ENCODE data around the gene HLA-DRA.
"Not testable (repeated sequence)": the region's sequence is repeated elsewhere in the genome, so short reads cannot be mapped to it uniquely, and the experiment has no call there.

HLA-DRA gene

DNA sequence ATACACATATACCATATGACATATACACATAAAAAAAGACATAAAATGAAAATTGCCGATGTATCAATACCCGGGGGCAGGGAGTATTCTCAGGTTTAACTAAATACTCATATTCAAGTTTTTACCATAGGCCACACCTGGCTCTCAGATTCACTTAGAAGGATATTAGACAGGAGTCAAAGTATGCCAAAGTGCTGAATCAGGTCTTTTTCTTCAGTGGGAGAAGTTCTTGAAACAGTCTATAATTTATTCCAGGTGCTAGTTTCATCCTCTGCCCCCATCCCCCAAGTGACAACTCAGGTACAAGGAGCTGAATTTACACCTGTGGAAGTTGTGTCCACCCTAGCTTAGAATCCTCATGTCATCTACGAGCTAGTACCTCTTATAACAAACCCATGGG, 8.5 kb upstream of the HLA-DRA start:
- DNase-seq (ENCODE audit: low read depth), result no peak

GRCh38 chr6:32432050-32432450, 7.6 kb upstream of the HLA-DRA start:
- DNase-seq (ENCODE audit: low read depth), result peak; percentile 55

DNA sequence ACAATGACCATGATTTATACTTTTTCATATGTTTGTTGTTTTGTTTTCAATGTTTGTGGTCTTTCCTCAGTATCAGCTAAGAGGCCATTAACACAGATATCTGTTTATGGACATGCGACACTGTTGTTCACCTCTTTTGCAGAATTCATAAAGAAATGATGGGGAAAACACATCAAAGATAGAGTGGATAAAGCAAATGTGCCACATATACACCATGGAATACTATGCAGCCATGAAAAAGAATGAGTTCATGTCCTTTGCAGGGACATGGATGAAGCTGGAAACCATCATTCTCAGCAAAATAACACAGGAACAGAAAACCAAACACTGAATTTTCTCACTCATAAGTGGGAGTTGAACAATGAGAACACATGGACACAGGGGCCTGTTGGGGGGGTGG, 5.7 kb upstream of the HLA-DRA start:
- not testable (repeated sequence) for DNase-seq (ENCODE audit: low read depth)

GRCh38 chr6:32436186-32436585, 3.5 kb upstream of the HLA-DRA start:
- no peak for DNase-seq (ENCODE audit: low read depth)

GRCh38 chr6:32436995-32437836, 2.5 kb upstream of the HLA-DRA start:
- peak; percentile 10 for DNase-seq (ENCODE audit: low read depth)

GRCh38 chr6:32439139-32439538, 548 bp upstream of the HLA-DRA start:
- no peak for DNase-seq (ENCODE audit: low read depth)

DNA sequence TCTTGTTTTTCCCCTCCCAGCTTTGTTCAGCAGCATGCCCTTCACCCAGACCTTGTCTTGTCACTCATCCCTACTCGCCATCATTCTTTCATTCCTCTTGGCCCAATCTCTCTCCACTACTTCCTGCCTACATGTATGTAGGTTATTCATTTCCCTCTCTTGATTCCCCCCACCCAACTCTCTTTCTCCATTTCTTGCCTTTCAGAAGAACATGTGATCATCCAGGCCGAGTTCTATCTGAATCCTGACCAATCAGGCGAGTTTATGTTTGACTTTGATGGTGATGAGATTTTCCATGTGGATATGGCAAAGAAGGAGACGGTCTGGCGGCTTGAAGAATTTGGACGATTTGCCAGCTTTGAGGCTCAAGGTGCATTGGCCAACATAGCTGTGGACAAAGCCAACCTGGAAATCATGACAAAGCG, 2.6 kb downstream of the HLA-DRA start:
- DNase-seq (ENCODE audit: low read depth), result no peak

GRCh38 chr6:32442977-32443552, 3.4 kb downstream of the HLA-DRA start:
- DNase-seq (ENCODE audit: low read depth), result no peak

DNA sequence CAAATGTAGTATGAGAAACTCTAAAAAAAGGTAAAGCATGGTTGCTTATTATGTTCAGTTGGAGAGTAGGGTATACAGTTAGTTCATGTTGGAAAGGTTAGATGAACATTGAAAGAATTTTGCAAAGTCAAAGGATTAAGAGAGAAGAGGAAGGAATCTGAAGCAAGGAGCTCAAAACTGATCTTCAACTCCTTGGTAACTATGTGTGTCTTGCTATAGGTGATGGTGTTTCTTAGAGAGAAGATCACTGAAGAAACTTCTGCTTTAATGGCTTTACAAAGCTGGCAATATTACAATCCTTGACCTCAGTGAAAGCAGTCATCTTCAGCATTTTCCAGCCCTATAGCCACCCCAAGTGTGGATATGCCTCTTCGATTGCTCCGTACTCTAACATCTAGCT, 4.7 kb downstream of the HLA-DRA start:
- no peak for DNase-seq (ENCODE audit: low read depth)

DNA sequence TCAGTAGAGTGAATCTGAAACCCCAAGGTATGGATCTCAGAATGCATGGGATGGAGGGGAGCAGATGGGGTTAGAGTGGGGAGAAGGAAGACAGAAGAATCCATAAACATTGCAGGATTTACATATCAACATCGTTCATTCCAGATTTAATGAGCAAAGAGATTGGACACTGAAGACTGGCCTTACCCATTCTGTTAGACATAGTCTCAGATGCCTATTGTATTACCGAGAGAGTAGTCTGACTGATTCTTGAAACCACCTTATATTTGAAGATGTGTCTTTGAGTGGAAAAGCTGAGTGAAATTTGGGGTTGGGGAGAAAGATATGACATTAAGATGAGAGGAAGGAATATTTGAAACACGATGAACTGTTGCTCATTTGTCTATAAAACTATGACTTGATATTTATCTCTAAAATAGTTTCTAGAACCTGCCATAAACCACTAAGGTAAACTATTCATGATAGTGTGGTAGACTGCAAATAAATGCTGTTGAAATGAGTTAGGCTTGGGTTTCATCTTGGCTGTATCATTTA, 5.7 kb downstream of the HLA-DRA start:
- DNase-seq (ENCODE audit: low read depth), result no peak

- no peak for DNase-seq (ENCODE audit: low read depth)
Observed at GRCh38 chr6:32447932-32448331, 8.2 kb downstream of the HLA-DRA start.

GRCh38 chr6:32449088-32449736, 9.5 kb downstream of the HLA-DRA start:
- DNase-seq (ENCODE audit: low read depth), result no peak

GRCh38 chr6:32457054-32457453, 17.4 kb downstream of the HLA-DRA start:
- no peak for DNase-seq (ENCODE audit: low read depth)

GRCh38 chr6:32459781-32460424, 20.2 kb downstream of the HLA-DRA start:
- DNase-seq (ENCODE audit: low read depth), result no peak

GRCh38 chr6:32460528-32460927, 20.8 kb downstream of the HLA-DRA start:
- DNase-seq (ENCODE audit: low read depth), result no peak

DNA sequence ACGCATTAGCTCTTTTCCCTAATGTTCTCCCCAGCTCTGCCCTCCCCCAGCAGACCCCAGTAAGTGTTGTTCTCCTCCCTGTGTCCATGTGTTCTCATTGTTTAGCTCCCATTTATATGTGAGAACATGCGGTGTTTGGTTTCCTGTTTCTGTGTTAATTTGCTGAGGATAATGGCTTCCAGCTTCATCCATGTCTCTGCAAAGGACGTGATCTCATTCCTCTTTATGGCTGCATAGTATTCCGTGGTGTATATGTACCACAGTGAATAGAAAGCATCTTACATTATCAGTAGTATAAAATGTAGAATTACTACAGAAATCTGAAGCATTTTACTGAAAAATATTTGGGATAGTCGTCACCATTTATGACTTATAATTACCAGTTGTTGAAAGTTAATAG, 21.8 kb downstream of the HLA-DRA start:
- DNase-seq (ENCODE audit: low read depth), result no peak

DNA sequence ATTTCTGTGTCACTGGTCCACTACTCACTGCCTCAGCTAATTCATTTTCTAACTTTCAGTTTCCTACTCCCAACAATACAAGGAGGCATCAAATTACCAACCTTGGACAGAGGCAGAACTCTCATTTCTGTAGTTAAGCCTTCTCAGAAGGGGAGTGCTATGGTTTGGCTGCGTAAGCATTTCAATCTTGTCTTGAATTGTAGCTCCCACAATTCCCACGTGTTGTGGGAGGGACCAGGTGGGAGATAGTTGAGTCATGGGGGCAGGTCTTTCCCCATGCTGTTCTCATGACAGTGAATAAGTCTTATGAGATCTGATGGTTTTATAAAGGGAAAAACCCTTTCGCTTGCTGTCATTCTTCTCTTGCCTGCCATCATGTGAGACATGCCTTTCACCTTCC, 22.9 kb downstream of the HLA-DRA start:
- no peak for DNase-seq (ENCODE audit: low read depth)

- not testable (repeated sequence) for DNase-seq (ENCODE audit: low read depth)
Observed at GRCh38 chr6:32467743-32468503, 28.2 kb downstream of the HLA-DRA start.

GRCh38 chr6:32472781-32473375, 33.2 kb downstream of the HLA-DRA start:
- DNase-seq (ENCODE audit: low read depth), result no peak

DNA sequence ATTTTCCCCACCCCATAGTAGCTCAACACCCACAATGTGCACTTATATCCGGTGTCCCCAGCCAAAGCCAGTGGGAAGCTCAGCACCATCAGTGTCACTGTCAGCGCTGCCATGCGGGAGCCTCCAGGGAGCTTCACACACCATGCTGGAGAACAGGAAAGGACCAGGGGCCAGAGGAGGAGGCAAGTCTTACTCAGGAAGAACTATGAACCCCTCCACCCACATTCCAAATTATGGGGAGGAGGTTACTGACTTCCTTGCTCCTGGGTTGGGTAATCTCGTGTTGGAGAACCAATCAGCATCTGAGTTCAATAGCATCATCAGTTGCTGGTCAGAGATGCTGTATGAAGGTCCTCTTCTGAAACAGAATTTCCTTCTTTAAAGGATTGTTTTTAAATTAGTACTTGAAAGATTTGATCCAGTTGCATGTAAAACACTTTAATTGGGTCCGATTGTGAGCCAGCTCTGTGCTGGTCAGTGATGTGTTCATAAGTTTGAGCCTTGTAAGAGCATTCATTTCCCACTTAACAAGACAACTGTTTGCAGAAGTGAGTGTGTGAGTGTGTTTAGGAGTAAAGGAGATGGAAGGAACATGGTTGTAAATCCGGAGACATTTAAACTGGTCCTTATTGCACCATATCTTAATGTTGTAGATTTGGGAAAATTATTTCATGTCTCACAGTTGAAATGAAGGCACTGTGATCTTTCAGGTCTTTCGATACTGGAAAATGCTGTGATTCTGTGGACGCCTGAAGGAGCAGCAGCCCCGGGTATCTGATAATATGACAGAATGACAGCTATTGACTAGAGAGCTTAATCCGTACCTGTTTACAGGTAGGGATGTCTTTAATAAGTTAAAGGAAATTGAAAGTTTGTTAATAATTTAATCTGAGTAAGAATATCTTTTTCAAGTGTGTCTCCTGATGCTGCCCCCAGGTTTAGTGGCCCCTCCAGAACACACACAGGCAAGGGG, 34.0 kb downstream of the HLA-DRA start:
- not testable (repeated sequence) for DNase-seq (ENCODE audit: low read depth)
